Renal cortical epithelial cell (primary cell): ENCODE data around the gene FAM9C. TPM values are rescaled to one million over a fixed set of nuclear protein-coding genes. Genes with fewer than 3 reads are reported as not detected.
"Not testable (repeated sequence)": the region's sequence is repeated elsewhere in the genome, so short reads cannot be mapped to it uniquely, and the experiment has no call there.

Experiments used
- DNase-seq: peaks from one replicate; pipeline ENCODE4 v3.0.0-alpha.2; 2011; ENCODE audit warnings: low read depth
- total RNA-seq: library from RNA; depleted of rRNA; stranded (reverse); fragments of >200 nt; gene quantifications from 2 replicates; pipeline ENCODE4 v1.2.3, GENCODE V29; 2014

Gene FAM9C
- total RNA-seq, 1 donor from 2014 or later: not detected

GRCh38 chrX:13076176-13076961, 31.9 kb upstream of the FAM9C start:
- DNase-seq: peak; percentile 20

GRCh38 chrX:13074297-13075262, 30.2 kb upstream of the FAM9C start:
- no peak for DNase-seq

DNA sequence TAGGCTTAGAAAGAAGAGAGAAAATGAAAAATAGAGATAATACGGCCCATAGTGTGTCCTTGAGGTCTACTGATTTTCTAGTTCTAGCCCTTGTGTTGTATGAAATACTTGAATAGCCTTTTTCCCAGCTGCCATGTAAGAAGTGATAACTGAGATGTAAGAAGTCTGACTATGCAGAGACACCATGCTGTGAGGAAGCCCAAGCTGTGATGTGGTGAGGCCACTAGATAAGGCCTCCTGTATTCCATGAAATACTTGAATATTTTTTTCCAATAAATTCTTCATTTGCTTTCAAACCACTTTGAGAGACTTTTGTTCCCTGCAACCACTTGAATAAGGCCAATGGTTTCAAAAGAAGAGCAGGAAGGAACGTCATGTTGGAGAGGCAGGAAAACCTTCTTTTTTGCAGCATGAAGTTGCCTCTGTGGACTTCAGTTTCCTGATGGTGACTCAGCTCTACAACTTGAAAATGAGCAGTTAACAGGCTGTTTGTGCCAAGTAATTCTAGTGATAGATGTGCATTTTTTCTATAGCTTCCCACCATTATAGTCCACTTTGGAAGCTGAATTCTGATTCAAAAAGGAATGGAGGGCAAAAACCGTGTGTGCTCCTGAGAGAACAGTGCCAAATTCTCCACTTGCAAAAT, 25.5 kb upstream of the FAM9C start:
- DNase-seq: no peak

GRCh38 chrX:13068651-13069050, 24.2 kb upstream of the FAM9C start:
- DNase-seq: no peak

DNA sequence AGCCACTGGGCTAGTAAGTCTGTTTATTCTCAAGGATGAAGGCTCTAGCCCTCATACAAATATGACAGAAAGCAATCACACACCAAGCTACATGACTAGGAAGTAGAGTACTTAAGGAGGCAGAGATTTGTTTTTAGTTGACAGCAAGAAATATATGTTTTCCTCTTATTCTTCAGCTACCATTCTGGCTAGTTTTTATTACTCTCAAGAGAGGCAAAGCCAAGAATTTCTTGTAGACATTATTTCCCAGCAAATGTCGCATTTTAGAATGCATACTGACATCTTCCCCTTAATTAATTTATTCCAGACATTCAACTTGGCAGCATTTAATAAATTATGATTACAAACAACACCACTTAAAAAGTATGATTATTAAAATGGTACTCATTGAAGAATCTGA, 23.4 kb upstream of the FAM9C start:
- no peak for DNase-seq

DNA sequence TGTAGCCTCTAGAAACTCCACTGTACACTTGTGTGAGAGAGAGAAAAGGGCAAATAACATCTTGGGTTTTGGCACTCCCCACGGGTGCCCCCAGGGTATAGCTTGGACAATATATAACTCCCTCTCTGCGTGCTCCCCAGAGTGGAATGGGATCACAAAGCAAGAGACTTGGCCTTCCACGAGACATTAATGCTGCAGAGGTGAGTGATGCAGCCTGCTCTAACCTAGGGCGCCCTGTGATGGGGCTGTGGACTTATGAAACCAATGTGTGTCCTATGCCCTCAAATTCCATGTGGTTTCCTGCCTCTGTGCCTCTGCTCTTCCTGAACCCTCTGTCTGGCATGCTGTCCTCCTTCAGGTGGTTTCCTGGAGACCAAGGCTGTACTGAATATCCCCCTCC, 22.0 kb upstream of the FAM9C start:
- peak; percentile 38 for DNase-seq

GRCh38 chrX:13064599-13065143, 20.3 kb upstream of the FAM9C start:
- peak; percentile 50 for DNase-seq

- not testable (repeated sequence) for DNase-seq
These were observed 18.7 kb upstream of the FAM9C start for GRCh38 chrX:13063124-13063523.

- DNase-seq: not testable (repeated sequence)
These were observed 17.9 kb upstream of the FAM9C start for GRCh38 chrX:13062331-13062730.

DNA sequence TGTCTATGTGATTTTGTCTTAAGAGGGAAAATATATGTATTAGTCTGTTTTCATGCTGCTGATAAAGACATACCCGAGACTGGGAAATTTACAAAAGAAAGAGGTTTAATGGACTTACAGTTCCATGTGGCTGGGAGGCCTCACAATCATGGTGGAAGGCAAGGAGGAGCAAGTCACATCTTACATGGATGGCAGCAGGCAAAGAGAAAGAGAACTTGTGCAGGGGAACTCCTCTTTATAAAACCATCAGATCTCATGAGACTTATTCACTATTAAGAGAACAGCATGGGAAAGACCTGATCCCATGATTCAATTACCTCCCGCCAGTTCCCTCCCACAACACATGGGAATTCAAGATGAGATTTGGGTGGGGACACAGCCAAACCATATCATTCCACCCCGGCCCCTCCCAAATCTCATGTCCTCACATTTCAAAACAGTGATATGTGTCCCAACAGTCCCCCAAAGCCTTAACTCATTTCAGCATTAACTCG, 16.8 kb upstream of the FAM9C start:
- not testable (repeated sequence) for DNase-seq

- DNase-seq: peak; percentile 47
These were observed 15.4 kb upstream of the FAM9C start for GRCh38 chrX:13059637-13060499.

- DNase-seq: no peak
These were observed 11.1 kb upstream of the FAM9C start for GRCh38 chrX:13055486-13055885.

GRCh38 chrX:13053171-13053570, 8.8 kb upstream of the FAM9C start:
- no peak for DNase-seq

DNA sequence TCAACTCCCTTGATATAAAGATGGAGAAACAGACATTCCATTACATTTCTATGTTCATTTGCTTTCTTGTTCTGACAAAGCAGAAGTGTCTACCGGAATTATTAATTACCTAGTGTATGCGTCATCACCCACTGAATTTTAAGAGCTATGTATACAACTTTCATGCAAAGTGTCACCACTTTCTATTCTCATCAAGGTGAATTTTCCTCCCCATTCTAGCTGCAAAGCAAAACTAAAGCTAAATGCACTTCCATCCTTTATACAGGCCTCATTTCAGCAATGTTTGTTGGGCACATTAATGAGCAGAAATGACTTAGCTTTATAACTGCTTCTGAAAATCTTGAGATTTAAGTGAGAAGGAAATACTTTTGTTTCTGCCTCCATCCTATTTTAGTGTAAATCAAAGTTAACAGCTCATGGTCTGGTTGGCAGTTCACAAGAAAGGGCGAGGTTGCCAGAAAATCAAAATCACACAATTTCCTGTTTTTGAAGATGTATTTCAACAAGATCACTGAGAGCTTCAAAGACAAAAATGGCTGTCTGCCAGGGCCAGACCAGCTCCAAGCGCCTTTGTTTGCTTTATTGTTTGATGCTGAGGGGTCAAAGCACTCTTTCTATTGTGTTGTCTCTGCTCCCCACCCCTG, 7.2 kb upstream of the FAM9C start:
- DNase-seq: no peak

- DNase-seq: no peak
These were observed 6.7 kb upstream of the FAM9C start for GRCh38 chrX:13051167-13051528.

GRCh38 chrX:13050151-13050550, 5.7 kb upstream of the FAM9C start:
- DNase-seq: no peak

DNA sequence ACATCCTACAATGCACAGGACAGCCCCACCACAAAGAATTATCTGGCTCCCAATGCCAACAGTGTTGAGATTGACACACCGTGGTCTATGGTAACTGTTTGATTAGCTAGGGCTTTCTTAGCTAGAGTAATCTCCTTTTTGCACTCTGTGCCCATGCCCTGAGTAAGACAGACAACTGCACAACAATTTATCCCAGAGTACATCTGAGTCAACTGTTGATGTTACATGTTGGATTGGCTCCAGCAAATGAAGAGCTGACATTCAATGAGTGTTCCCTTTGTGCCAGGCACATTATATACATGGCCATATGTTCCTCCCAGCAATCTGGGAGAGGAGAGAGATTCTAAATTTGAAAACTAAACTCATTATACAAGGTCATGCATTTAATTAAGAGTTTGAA, 3.9 kb upstream of the FAM9C start:
- DNase-seq: peak; percentile 50

- peak; percentile 32 for DNase-seq
These were observed 3.3 kb upstream of the FAM9C start for GRCh38 chrX:13047759-13048158.

- DNase-seq: no peak
These were observed 1.9 kb upstream of the FAM9C start for GRCh38 chrX:13046141-13046855.

GRCh38 chrX:13043938-13044337, 482 bp downstream of the FAM9C start:
- DNase-seq: no peak
